HT-29 (cell line): ENCODE measurements around the gene DNAI4. TPM values are rescaled to one million over a fixed set of nuclear protein-coding genes. Genes with fewer than 3 reads are reported as not detected.
"Not testable (repeated sequence)": the region's sequence is repeated elsewhere in the genome, so short reads cannot be mapped to it uniquely, and the experiment has no call there.

Experiments
- DNase-seq: peaks from one replicate; pipeline ENCODE4 v3.0.0-alpha.2; 2015; ENCODE audit warnings: low spot score
- total RNA-seq: library from RNA; depleted of rRNA; stranded (reverse); fragments of >200 nt; shearing (Covaris generic); gene quantifications from 2 replicates; pipeline ENCODE4 v1.2.3, GENCODE V29; 2014; rRNA removed

Gene DNAI4, protein sequence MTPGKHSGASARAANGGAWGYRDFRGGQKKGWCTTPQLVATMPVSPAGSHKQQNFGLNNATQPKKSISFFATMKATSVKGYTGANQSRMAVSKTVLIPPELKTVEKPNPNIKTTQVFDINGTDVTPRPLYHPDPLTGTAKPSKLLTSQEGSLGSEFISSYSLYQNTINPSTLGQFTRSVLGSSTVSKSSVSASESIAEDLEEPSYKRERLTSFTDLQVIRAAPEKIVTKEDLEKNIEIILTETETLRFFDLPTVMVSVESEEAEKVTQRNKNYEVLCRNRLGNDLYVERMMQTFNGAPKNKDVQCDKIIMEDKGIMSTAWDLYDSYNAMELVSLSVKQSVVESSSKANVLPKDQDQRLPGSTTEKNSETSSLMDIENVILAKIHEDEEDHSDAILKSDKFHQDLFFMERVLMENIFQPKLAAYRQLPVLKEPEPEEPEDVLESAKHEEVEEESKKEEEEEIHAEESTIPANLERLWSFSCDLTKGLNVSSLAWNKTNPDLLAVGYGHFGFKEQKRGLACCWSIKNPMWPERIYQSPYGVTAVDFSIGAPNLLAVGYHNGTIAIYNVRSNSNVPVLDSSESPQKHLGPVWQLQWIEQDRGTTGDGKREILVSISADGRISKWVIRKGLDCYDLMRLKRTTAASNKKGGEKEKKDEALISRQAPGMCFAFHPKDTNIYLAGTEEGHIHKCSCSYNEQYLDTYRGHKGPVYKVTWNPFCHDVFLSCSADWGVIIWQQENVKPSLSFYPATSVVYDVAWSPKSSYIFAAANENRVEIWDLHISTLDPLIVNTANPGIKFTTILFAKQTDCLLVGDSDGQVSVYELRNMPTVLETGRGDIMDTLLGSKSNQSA
- total RNA-seq = 0.68 and 1.4 TPM in 2 replicates

GRCh38 chr1:66924756-66925557 is at the start of gene DNAI4, which contains the start of gene MIER1:
DNAI4 (minus strand) TSS chr1:66924856; CDS start chr1:66924831, 25 bp downstream.
MIER1 (plus strand) TSS chr1:66924990; CDS start chr1:66925029, 39 bp downstream.
- DNase-seq = peak; percentile 99

GRCh38 chr1:66968574-66968973 is 43.9 kb upstream of the DNAI4 start:
- no peak for DNase-seq

GRCh38 chr1:66966188-66966873 is 41.7 kb upstream of the DNAI4 start:
- not testable (repeated sequence) for DNase-seq

DNA sequence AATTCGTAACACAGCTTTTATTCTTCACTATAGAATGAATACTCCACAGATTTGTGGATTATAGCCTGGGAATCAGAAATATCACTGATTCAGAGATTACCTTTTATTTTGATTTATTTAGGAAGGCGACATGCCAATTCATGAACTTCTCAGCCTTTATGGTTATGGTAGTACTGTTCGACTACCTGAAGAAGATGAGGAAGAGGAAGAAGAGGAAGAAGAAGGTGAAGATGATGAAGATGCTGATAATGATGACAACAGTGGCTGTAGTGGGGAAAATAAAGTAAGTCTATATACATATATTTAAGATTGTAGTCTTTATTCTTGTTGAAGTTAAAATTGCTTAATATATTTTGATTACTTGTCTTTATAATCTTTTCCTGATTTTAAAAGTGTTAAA is 33.3 kb upstream of the DNAI4 start:
- no peak for DNase-seq

DNA sequence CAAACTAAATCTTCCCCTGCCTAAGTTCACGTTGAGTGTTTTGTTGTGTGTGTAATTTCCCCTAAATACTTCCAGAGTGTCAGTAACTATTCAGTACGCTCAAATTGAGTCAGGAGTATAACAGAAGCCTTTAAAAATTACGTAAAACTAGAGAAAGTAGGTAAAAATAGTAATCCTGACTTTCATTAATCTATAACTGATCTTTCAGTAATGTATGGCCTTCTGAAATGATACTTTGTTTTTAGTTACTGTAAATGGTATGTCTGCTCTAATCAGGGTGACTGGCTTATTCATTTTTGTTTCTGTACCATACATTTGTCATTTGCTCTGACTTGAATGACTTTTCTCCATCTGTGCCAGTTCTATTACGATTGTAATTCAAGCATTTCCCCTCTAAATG is 29.6 kb upstream of the DNAI4 start:
- DNase-seq = no peak

- DNase-seq = no peak
Observed at GRCh38 chr1:66951513-66951912, 26.9 kb upstream of the DNAI4 start.

DNA sequence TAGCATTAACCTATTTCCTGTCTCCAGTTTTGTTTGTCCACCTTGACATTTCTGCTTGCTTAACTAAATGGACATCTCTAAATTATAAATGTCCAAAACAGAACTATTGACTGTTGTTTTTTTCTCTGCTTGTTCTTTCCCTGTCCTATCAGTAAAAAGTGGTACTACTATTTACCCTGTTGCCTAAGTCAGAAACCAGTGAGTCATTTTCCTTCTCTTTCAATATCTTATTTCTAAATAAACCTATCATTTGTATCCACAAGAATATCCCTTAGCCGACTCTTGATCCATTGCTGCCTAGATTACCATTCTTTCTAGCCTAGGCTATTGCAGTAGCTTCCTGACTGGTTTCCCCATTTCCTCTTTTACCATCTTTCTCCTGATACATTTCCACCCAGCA is 22.6 kb upstream of the DNAI4 start:
- no peak for DNase-seq

- no peak for DNase-seq
Observed at GRCh38 chr1:66945316-66945715, 20.7 kb upstream of the DNAI4 start.

- no peak for DNase-seq
Observed at GRCh38 chr1:66944330-66945274, 19.9 kb upstream of the DNAI4 start.

GRCh38 chr1:66943361-66943969 is 18.8 kb upstream of the DNAI4 start:
- DNase-seq = no peak

GRCh38 chr1:66940981-66941380 is 16.3 kb upstream of the DNAI4 start:
- no peak for DNase-seq

DNA sequence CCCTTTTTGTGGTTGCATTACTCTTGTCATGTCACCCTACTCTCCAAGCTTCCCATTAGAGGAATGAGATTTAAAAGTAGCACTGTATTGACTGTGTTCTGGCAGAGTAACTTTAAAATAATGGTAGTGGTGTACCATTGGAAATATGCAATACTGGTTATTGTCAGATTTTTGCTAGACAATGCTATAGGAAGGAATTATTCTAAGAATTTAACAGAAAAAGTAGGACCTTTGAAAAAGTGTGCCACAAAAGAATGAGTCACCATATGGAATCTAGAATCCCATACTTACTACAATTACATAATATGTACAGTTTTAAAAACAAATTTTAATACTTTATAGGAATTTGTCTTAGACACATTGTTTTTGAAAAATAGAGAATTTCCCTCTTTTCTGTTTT is 14.0 kb upstream of the DNAI4 start:
- DNase-seq = no peak

GRCh38 chr1:66937529-66938234 is 13.0 kb upstream of the DNAI4 start:
- no peak for DNase-seq

DNA sequence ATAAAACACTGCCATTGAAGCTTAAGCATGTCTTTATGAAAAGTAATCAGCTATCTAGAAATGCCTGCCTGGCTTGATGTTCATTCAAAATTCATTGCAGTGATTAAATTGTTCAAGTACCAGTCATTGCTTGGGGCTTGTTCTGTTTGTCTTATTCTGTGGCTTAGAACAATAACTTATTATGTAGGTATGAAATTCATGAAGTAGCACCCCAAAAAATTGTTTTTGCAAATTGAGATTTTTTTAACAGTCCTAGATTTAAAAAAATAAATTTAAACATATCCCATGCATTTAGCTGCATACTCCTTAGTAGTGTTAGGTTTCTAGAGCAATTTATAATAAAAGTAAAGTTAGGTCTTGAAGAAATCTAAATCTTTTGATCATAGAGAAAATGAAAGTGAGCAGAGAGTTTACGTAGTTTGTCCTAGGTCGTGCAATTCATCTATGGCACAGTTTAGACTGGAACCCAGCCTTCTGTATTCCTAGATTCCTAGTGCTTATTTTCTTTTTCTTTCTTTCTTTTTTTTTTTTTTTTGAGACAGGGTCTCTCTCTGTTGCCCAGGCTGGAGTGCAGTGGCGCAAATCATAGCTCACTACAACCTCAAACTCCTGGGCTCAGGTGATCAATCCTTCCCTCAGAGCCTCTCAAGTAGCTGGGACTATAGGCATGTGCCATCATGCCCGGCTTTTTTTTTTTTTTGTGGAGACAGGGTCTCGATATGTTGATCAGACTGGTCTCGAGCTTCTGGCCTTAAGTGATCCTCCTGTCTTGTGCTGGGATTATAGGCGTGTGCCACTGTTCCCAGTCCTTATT is 9.4 kb upstream of the DNAI4 start:
- DNase-seq = peak; percentile 51

DNA sequence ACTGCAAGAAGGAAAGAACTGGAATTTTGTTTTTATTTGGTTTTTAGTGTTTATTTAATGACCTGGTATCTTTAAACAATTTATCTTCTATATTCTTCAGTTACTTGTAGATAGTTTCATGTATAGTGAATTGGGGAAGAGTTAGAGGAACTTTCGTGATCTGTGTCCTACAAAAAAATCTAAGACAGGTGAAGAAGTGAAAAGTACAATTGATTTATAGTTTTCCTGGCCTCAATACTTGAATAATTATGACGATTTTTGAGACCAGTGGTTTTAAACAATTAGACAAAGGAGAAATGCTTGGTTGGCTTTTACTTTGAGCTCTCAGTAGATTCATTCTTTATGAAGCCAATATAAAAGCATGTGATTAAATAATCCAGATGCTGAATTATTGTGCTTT is 7.6 kb upstream of the DNAI4 start:
- DNase-seq = peak; percentile 43

DNA sequence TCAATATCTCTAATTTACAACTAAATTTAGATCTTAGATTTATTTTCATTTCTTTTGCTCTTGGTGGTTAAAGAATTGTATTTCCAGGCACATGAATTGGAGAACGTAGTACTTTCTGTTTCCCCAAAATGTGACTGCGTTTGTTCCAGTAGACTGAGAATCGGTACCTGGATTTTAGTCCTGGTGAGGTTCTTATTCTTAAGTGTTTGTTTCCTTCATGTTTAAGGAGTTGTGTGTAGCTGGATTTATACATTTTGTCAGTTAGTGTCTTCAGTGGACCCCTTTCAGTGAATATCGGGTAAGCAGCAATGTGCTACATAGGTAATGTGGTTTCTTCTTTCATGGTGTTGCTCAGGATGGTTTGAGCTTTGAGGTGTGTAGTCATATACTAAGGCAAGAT is 6.9 kb upstream of the DNAI4 start:
- DNase-seq = peak; percentile 52

- no peak for DNase-seq
Observed at GRCh38 chr1:66930823-66931174, 6.1 kb upstream of the DNAI4 start.
